ENCODE data around the gene DOCK4.

- no peak for TF ChIP-seq EZH2 (IDR thresholded peaks at IDR 0.05; ENCODE audit: insufficient read depth, low read length)
- TF ChIP-seq CTCF (IDR thresholded peaks at IDR 0.05; ENCODE audit: insufficient read depth, low read depth, low read length): no peak
These were observed 125.8 kb downstream of the DOCK4 start for GRCh38 chr7:112080441-112080840.
